Superior temporal gyrus (tissue), 1 donor: ENCODE data around the gene GNPTAB.
"Not testable (repeated sequence)": the region's sequence is repeated elsewhere in the genome, so short reads cannot be mapped to it uniquely, and the experiment has no call there.

Experiments used
- DNase-seq: peaks from one replicate; pipeline ENCODE4 v3.0.0-alpha.2; 2016; ENCODE audit errors: extremely low spot score

The GNPTAB gene

DNA sequence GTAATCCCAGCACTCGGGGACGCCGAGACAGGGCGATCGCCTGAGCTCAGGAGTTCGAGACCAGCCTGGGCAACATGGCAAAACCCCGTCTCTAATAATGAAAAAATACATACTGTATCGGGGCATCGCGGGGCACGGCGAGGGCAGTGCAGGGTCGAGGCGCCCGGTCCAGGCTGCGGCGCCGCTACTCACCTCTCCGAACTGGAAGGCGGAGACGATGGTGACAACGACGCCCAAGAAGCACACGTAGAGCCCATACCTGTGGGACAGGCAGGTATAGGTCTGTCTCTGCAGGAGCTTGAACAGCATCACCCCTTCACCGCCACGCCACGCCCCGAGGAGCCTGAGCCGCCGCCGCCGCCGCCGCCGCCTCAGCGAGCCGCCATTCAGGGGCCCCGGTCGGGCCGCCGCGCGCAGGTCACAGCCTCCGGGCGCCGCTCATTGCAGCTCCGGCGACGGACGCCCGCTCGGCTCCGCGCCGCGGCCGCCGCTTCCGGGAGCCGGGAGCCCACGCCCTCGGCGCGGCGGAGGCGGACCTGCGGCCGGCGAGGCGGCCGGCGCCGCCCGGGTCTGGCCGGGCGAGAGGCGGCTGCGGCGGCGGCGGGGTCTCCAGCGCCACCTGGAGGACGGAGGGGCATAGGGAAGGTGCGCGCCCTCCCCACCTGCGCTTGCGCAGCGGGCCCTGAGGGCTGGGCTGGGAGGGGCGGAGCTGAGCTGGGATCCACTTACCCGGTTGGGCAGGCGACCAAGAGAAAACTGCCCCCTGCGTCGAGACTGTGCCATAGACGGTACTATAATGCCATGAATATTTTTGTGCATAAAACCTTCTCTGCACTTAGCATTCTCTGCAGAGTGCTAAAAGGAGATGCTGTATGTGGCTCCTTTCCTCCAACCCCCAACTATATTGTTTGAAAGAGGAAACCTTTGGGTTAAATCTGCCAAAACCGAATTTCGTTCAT, at the start of gene GNPTAB:
Gene GNPTAB (minus strand): TSS at position 593 of the 959 bp plus-strand sequence. CDS start 284 bp downstream, at position 309.
- DNase-seq: peak; percentile 88

DNA sequence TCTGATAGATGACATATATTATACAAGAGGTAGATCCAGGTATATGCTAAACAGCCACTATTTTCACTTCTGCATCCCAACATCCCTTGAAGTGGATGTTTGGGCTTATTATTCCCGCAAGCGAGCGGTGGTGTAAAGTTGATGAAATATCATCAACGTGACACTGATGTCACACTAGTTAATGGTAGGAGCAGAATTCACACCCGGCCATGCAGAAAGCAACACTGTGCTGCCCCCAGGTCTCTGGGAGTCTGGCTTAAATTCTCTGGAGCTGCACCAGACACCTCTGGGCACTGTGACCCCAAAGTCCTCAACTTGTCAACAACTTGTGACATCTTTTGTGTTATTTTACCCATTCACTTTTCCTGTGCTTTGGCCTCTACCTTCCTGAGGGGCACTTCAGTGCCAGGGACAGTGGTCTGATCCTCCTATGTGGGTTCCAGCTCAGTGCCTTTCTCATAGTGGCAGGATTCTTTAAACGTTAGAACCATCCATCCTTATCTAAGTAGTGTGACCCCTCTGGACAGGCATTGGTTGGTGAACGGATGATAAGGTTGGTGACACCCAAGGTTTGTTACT, 47.6 kb upstream of the GNPTAB start:
- no peak for DNase-seq

DNA sequence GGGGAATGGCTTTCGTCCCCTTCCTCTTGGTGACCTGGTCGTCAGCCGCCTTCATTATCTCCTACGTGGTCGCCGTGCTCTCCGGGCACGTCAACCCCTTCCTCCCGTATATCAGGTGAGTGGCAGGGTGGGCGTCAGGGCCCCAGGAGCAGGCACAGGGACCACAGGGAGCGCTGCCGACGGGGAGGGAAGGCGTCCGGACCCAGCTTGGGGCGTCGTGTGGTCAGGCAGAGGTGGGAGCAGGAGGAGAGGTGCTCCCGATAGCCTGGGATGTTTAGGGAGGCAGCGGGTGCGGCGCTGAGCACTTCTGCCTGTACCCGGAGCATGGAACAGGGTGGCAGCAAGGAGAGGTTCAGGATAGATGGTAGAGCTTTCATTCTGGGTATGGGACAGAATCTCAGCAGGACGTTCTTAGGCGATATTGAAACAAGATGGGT, 47.1 kb upstream of the GNPTAB start:
- DNase-seq: no peak

DNA sequence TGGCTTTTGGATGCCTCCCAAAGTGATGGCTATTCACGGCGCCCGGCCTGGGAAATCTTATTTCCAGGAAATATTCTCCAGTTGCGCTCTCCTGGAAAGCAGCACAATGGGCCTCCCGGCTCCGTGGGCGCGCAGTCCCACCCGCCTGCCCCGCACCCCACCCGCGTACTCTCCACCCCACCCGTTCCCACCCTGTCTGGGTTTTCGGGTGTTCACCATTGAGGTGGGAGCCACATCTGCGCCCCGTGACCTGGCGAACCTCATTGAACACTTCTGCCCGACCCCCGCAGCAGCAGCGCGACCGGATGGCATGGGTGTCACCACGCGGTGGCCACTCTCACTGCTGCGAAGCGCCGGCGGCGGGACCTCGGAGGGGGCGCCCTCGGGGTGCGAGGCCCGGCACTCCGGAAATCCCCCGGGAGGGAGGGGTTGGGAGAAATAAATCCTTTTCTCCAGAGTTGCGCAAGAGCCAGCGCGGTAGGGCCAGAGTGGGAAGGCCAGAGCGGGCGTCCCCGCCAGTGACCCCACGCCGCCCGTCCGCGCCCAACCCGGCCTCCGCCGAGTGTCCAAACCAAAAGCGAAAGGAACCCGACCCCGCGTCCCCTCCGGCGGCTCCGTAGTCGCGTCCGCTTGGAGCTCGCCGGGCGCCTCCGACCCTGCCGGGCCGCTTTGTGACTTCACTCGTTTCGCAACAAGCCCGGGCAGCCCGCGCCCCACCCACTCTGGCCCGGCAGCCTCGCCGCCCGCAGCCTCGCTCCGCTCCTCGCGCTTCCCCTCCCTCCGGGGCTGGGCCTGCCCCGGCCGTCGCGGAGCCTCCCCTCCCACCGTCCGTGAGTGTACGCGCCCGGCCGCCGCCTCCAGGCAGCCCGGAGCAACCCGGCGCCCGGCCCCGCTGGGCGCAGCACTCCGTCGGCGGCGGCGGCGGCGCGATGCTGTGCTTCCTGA, 46.4 kb upstream of the GNPTAB start, which contains the start of gene DRAM1:
Gene DRAM1 (plus strand): TSS at position 720 of the 945 bp plus-strand sequence. CDS start 210 bp downstream, at position 930.
- peak; percentile 23 for DNase-seq

DNA sequence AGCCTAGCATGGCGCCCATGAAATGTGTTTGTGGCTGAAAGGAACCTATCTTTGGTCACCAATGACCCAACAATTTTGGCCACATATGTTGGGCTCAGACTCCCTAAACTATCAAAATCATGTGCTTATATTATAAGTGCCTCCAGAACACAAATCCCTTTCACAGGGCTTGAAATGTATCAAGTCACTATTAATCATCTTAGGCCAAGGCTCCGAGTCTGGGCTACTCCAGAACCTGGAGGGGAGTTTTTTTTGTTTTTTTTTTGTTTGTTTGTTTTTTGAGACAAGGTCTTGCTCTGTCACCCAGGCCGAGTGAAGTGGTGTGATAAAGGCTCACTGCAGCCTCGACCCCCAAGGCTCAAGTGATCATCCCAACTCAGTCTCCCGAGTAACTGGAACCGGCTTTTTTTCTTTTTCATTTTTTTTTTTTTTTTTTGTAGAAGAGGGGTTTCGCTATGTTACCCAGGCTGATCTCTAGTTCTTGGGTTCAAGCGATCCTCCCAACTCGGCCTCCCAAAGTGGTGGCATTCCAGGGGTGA, 45.6 kb upstream of the GNPTAB start:
- no peak for DNase-seq

DNA sequence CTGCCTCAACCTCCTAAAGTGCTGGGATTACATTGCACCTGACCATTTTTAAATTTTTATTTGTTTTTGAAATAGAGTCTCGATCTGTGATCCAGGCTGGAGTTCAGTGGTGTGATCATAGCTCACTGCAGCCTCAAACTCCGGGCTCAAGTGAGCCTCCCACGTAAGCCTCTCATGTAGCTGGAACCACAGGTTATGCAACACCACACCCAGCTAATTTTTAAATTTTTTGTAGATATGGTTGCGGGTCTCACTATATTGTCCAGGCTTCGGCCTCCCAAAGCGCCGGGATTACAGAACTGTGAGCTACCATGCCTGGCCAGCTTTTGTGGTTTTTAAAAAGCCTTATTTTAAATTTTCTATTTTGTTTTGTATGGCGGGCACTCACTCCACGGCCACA, 44.4 kb upstream of the GNPTAB start:
- no peak for DNase-seq

DNA sequence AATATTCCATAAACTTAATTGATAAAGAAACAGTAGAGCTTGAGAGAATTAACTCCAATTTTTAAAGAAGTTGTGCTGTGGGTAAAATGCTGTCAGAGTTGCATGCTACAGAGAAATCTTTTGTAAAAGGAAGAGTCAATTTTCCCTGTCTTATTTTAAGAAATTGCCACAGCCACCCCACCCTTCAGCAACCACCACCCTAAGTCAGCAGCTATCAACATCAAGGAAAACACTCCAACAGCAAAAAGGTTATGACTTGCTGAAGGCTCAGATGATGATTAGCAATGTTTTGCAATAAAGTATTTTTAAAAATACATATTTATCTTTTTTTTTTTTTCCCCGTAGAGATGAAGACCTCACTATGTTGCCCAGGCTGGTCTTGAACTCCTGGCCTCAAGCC, 40.2 kb upstream of the GNPTAB start:
- DNase-seq: no peak

DNA sequence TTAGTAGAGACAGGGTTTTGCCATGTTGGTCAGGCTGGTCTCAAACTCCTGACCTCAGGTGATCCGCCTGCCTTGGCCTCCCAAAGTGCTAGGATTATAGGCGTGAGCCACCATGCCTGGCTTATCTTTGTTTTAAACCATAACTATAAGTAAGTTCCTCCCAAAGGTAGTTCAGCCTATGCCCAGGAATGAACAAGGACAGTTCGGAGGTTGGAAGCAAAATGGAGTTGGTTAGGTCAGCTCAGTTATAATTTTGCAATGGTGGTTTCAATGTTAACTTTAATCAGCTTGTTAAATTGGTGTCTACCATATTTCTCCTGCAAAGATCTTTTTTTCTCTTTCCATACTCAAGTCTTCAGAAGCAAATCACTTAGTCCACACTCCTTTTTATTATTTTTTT, 36.9 kb upstream of the GNPTAB start:
- not testable (repeated sequence) for DNase-seq

DNA sequence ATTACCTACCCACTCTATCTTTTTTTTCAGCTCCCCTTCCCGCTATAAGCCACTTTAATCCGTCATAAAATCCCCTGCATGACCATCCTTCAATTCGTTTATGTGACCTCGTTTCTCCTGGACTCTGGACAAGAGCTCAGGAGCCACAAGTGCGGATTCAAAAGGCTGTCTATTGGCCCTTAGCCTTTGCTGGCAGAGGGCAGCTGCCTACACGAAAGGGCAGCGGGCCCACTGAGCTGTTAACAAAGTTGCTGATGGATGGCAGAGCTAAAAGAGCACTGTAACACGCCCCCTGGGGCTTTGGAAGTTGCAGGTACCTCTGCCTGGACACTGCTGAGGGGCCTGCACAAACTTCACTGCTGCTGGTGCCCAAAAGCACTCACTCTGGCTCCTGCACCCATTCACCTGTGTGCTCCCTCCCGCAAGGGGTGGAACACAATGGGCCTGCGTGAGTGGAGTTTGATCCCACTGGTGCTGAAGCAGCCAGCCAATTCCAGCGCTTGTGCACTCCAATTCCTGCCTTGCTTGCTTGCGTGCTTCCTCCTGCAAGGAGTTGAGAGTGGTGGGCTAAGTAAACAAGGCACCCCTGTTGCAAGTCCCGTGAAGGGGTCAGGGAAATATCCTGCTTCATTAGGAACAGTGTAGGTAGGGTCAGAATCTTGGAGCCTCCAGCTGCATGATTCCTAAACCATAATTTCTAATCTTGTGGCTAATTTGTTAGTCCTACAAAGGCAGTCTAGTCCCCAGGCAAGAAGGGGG, 36.0 kb upstream of the GNPTAB start:
- no peak for DNase-seq

DNA sequence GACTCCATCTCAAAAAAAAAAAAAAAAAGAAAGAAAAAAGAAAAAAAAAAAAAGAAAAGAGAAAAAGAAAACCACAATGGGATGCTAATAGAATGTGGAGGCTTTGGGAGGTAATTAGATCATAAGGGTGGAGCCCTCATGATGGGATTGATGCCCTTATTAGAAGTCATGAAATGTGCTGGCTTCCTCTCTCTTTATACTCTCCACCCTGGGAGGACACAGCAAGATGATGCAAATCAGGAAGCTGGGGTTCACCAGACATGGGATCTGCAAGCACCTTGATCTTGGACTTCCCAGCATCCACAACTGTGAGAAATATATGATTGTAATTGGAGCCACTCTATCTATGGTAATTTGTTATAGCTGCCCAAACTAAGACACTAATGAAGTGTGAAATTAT, 33.2 kb upstream of the GNPTAB start:
- no peak for DNase-seq

DNA sequence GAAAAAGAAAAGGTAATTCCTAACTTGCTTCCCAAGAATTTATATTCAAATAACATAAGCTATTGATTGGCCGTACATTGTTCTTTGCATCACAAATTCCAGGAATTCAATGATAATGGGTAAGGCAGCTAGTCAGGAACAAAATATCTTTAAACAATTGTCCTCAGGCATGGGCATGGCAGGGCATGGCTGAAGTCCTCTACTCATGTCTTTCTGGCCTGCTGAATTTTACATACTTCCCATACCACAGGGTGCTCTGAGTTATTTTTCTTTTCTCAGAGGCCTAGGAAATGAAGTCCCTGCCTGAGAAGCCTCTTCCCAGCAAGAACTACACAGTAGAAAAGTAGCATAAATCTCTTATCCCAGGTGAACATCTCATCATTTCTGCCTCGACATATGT, 31.5 kb upstream of the GNPTAB start:
- DNase-seq: no peak

DNA sequence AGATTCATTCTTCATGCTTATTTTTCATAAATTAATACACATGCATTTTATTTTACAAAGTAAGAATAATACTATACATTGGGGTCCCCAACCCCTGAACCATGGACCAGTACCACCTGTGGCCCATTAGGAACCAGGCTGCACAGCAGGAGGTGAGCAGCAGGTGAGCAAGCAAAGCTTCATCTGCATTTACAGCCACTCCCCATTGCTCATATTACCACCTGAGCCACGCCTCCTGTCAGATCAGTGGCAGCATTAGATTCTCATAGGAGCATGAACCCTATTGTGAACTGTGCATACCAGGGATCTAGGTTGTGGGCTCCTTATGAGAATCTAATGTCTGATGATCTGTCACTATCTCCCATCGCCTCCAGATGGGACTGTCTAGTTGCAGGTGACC, 30.9 kb upstream of the GNPTAB start:
- DNase-seq: not testable (repeated sequence)

DNA sequence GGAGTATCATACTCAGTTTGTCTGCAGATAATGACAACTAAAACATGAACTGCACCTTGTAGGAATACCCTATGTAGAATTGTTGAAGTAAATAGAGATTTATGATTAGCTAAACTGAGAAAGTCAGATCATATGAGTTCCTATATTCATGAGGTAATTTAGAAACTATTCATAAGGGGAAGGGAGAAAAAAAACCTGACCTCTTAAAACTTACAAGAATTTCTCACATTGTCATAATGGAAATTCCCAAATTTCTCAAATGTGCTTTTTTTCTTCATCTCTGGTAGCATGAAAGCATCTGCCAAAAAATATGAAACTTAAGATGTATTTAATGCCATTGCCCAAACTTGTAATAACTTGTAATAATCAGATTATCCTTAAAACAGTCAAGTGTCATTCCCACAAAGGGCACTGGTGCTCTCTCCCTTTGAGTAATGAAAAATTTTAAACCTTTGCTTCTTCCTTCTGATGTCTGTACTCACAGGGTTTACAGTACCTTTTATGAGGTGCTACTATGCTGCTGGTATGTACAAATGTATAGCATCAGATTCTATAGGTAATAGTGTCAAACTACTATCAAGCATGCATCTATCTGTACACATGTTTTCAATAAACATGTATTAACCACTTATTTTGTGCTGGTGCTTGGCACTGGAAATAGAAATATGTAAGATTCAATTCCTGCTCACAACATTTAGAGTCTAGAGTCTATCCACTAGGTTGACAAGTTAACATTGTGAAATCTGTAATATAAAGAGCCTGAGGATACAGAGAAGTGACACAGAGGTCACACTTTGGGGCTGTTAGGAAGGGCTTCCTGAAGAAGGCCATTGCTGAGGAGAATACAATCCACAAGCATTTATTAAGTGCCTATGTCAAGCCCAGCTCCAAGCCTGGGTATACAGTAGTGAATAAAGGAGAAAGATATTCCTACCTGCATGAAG, 29.2 kb upstream of the GNPTAB start:
- DNase-seq: no peak

DNA sequence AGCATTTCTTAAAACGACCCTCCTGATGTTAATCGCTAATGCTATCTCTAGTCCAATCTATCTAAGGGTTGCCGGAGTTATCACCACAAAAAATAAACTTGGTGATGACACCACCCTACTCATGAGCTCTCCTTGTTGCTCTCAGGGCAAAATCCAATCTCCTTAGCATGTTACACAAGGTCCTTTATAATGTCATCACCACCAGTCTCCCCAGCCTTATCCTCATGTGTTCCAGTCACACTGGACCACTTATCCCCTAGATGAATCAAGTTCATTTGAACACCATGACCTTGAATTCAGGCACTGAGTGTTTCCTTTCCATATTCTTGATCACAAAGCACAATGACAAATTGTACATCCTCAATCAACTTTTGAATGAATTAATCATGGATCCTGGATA, 27.6 kb upstream of the GNPTAB start:
- no peak for DNase-seq

DNA sequence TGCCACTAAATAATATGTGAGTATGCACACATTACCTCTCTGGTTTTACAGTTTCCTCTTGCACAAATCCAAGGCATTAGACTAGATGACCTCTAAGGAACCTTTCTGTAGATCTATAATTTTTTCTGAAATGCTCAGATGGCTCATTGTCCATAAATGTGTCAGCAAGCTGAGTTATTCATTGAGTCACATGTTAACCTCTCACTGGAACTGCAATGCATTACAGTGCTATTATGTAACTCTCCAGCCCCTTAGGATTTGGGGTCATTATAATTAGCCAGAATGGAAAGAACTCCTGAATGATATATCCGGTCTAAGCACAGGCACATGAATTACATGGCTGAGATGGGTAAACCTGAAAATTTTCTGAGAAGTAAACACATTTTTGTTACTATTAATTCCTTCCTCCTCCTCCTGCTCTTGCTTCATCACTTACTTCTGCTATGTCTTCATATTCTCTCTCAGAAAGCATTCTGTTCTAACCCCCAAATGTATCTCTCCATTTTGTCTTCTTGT, 26.3 kb upstream of the GNPTAB start:
- DNase-seq: no peak

DNA sequence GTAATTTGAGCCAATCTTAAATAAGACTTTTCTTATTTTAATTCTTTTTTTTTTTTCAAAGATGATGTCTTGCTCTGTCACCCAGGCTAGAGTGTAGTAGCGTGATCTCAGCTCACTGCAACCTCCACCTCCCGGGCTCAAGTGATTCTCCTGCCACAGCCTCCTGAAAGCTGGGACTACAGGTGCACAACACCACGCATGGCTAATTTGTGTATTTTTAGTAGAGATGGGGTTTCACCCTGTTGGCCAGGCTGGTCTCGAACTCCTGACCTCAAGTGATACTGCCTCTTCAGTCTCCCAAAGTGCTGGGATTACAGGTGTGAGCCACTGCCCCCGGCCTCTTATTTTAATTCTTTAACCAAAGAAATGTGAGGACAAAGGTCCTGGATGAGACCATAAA, 25.9 kb upstream of the GNPTAB start:
- not testable (repeated sequence) for DNase-seq

DNA sequence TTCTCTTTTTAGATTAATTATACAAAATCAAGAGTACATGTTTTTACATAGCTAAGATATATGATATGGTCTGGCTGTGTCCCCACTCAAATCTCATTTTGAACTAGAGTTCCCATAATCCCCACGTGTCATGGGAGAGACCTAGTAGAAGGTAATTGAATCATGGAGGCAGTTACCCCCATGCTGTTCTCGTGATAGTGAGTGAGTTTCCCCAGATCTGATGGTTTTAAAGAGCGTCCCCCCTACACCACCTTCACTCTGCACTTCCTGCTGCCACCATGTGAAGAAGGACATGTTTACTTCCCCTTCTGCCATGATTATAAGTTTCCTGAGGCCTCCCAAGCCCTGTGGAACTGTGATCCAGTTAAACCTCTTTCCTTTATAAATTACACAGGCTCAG, 25.2 kb upstream of the GNPTAB start:
- no peak for DNase-seq

DNA sequence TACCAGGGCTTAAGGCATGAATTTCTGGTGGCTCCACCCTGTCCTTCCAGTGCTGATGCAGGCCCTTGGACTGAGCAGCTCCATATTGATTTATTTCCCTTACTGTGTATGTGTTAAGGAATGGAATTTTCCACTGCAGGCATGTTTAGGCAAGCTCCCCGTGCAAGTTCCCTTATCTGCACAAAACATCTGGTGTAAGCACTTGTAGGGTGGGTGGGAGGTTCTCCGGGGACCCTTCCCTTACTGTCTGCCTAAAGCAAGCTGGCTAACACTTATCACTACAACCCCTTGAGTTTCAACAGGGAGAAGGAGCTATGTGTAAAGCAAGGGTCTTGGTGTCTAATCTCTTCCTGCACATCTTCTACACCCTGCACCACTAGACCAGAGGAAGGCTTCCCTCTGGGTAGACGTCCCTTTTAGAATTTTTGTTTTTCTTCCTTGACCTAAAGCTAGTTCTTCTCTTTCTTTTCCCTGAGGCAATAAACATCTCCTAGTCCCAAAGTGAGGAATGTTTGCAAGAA, 24.7 kb upstream of the GNPTAB start:
- no peak for DNase-seq

DNA sequence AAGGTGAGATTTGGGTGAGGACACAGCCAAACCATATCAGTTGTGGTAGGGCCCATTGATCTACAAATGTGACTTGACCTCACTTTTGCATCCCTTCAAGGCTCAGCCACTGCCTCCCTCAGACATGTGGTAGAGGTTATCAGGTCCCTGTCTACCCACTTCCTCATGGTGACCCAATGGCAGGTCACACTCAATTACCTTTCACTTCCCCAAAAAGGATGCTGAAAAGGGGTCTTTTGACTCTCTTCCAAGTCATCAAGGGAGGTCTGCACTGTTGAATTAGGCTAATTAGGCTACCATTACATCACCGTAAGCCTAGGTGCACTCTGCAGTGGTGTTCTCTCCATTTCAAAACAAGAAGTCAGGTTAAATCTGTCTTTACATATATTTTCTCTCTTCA, 24.0 kb upstream of the GNPTAB start:
- DNase-seq: no peak
